ENCODE results near the gene TRMT13. TPM values are rescaled to one million over a fixed set of nuclear protein-coding genes. Genes with fewer than 3 reads are reported as not detected.
A peak's percentile ranks its signal among the peaks of the same experiment; 100 is the strongest.

TRMT13 gene
- total and polyA plus RNA-seq, 2 of the 13 experiments (the other 11 are each of a cell fraction or from before 2014, with no cell fraction given), result 10.0 to 12.4 TPM

GRCh38 chr1:100132566-100133477 lies at the start of gene TRMT13, which contains the start of gene SASS6 (continued):
- TF ChIP-seq ZBED4 (CRISPR knock-in tag; IDR thresholded peaks at IDR 0.05; ENCODE audit: borderline replicate concordance), result no peak
- peak; percentile 95 for TF ChIP-seq KMT2A (CRISPR knock-in tag; IDR thresholded peaks at IDR 0.05)
- peak; percentile 82 for TF ChIP-seq MEF2D (CRISPR knock-in tag; IDR thresholded peaks at IDR 0.05)
- peak in 1 of 2 experiments; percentile 42; a peak in 1 of 4 replicates for TF ChIP-seq EP300 (IDR thresholded peaks at IDR 0.05; ENCODE audit: low read depth in 2 of 2, low read length in 2 of 2)
- TF ChIP-seq EP300 (CRISPR knock-in tag; IDR thresholded peaks at IDR 0.05; ENCODE audit: borderline replicate concordance), result 0 out of 2 replicates have a peak, but pooled peaks have one; percentile 22
- no peak for TF ChIP-seq NR3C1 (CRISPR knock-in tag; IDR thresholded peaks at IDR 0.05)
- 0 out of 2 replicates have a peak, but pooled peaks have one; percentile 61 for TF ChIP-seq TBP (CRISPR knock-in tag; IDR thresholded peaks at IDR 0.05)
- no peak for TF ChIP-seq MTF1 (CRISPR knock-in tag; IDR thresholded peaks at IDR 0.05)
- TF ChIP-seq RFX3 (CRISPR knock-in tag; IDR thresholded peaks at IDR 0.05), result no peak
- peak; percentile 48; the same call in 1 of the 2 replicates for TF ChIP-seq BRF2 (CRISPR knock-in tag; IDR thresholded peaks at IDR 0.05)
- no peak for TF ChIP-seq ZNF432 (CRISPR knock-in tag; IDR thresholded peaks at IDR 0.05; ENCODE audit: borderline replicate concordance)
- TF ChIP-seq ZNF777 (CRISPR knock-in tag; IDR thresholded peaks at IDR 0.05), result peak; percentile 59
- TF ChIP-seq EZH2 (conservative IDR thresholded peaks at IDR 0.05; ENCODE audit: low read depth, low read length), result no peak
- TF ChIP-seq SOX5 (CRISPR knock-in tag; IDR thresholded peaks at IDR 0.05; ENCODE audit: borderline replicate concordance), result peak; percentile 61; the same call in 1 of the 2 replicates
- peak; percentile 61; the same call in 1 of the 2 replicates for TF ChIP-seq ZNF552 (CRISPR knock-in tag; IDR thresholded peaks at IDR 0.05; ENCODE audit: borderline replicate concordance)
- TF ChIP-seq ZNF230 (CRISPR knock-in tag; IDR thresholded peaks at IDR 0.05), result no peak; the same call in 1 of the 2 replicates
- no peak for TF ChIP-seq JUNB (CRISPR knock-in tag; IDR thresholded peaks at IDR 0.05; ENCODE audit: borderline replicate concordance)
- TF ChIP-seq ZSCAN9 (CRISPR knock-in tag; IDR thresholded peaks at IDR 0.05; ENCODE audit: borderline replicate concordance), result peak; percentile 59; the same call in 1 of the 2 replicates
- peak; percentile 42 to 44; a peak in 3 of 4 replicates for TF ChIP-seq HMGXB4 (CRISPR knock-in tag; IDR thresholded peaks at IDR 0.05; ENCODE audit: borderline replicate concordance in 1 of 2, low read depth in 1 of 2)
- TF ChIP-seq ZNF10 (CRISPR knock-in tag; IDR thresholded peaks at IDR 0.05; ENCODE audit: borderline replicate concordance, low read depth), result no peak
- TF ChIP-seq ELF1 (CRISPR knock-in tag; IDR thresholded peaks at IDR 0.05), result peak; percentile 99
- no peak for TF ChIP-seq HNF4A (CRISPR knock-in tag; IDR thresholded peaks at IDR 0.05)

Data from HepG2 (cell line).